Central memory CD4-positive, alpha-beta T cell (primary cell): ENCODE measurements around the gene JAKMIP2.

Experiments used
- DNase-seq: peaks from one replicate; pipeline ENCODE4 v3.0.0; 2022

The JAKMIP2 gene

GRCh38 chr5:147693233-147693632, 89.3 kb downstream of the JAKMIP2 start:
- no peak for DNase-seq

GRCh38 chr5:147691130-147691529, 91.4 kb downstream of the JAKMIP2 start:
- DNase-seq = no peak

- DNase-seq = no peak
These were observed 91.9 kb downstream of the JAKMIP2 start for GRCh38 chr5:147690595-147690994.

GRCh38 chr5:147689426-147689825, 93.1 kb downstream of the JAKMIP2 start:
- DNase-seq = no peak

DNA sequence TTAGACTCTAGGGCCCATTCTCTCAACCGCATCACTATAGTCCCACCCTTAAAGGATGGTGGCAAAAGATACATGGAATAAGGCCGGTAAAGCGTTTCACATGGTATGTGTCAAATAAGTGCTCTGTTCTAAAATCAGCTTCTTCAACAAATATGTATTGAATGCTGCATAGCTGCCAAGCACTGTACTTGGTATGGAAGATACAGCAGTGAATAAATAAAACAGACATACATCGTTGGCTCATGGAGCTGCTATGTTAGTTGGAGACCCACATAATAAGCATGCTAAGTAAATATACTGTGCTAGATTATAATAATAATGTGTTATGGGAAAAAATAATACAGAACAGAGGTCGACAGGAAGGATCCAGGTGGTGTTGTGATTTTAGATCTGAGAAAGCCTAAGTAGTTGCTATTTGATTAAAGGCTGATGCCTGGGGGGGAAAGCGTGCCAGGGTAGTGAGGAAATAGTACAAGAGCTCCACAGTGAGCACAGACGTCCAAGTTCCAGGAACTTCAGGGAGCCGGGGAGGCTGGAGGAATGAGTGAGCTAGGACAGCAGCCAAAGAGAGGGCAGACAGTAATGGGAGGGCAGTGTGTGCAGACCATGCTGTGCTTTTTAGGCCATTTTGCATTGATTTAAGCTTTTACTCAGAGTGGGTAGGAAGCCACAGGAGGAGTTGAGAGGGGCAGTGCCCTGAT, 93.7 kb downstream of the JAKMIP2 start:
- DNase-seq = no peak

DNA sequence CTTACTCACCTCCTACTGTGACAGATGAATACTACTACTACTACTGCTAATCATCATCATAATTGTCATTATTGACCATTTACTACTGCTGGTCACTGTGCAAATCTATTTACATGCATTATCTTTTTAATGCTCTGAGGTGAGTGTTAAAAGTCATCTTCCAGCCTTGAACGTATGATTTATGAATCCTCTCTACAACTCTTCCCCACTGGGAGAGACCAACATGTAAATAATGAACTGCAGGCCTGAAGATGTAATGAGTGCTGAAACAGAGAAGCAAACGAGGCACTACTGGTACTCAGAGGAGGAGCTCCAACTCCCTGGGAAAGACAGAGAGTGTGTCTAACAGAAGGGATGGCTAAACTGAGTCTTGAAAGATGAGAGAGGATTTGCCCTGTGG, 95.4 kb downstream of the JAKMIP2 start:
- no peak for DNase-seq

DNA sequence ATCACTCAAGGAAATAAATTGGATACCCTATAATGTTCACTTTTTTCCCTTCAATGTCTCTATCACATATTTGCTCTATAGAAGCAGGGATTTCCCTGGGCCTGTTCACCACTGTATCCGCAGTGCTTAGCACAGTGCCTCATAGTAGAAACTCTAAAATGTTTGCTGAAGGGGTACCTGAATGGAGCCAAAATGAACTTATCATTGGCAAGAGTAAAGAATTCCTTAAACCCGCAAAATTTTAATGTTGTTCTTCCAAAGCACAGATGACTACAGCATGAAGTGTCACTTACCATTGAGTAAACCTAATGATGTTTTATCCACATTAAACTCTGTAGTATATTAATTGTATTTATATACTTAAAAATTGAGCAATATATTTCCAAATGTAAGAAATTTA, 96.1 kb downstream of the JAKMIP2 start:
- DNase-seq = no peak

GRCh38 chr5:147685993-147686392, 96.5 kb downstream of the JAKMIP2 start:
- no peak for DNase-seq

DNA sequence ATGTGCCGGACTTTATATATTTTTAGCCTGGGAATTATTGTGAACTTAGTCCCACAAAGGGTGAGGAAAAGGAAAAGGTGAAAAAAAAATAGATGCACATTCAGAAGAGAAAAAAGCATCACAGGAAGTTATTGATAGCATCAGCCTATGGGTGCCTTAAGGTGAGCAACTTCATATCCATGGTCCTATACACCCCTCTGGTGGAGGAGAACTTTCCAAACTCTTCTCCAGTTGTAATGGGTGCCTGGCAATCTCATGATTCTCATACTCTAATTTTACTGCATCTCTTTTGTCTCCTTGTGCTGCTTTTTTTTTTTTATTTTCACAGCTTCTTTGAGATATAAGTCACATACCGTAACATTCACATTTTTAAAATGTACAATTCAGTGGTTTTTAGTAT, 107.4 kb downstream of the JAKMIP2 start:
- DNase-seq = no peak

GRCh38 chr5:147674411-147674810, 108.1 kb downstream of the JAKMIP2 start:
- DNase-seq = no peak

- DNase-seq = no peak
These were observed 108.7 kb downstream of the JAKMIP2 start for GRCh38 chr5:147673791-147674190.

DNA sequence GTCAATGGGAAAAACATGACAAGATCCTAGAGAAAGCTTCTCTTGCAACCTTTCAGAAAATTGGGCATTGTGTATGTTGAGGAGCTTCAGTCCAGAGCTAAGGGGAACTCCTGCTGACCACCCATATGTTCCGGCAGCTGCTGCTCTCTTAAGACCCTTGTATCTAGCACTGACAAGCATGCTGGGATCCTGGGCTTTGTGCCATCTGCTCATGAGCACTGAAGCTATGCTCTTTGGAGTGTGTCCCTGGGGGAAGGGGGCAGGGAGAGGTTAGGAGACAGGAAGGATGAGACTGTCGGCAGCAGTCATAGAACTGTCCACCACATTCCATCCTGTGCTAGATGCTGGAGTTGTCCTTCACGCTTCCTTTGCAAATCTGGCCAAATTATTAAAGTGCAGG, 109.3 kb downstream of the JAKMIP2 start:
- DNase-seq = no peak

- DNase-seq = no peak
These were observed 111.2 kb downstream of the JAKMIP2 start for GRCh38 chr5:147671365-147671764.

DNA sequence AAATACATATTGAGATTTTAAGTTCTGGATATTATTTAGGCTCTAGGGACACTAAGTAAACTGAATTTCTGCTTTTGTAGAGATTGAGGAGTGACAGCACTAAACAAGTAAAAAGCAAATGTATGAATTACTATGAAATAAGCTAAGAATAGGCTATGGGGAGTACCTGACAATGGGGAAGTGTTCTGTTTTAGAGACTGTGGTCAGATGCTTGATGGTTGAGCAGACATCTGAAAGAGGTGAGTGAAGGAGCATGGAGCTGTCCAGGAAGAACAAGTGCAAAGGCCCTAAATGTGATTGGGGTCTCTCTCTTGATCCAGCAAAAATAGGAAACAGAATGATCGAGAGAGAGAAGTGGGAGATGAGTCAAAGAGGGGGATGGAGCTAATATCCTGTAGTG, 111.7 kb downstream of the JAKMIP2 start:
- no peak for DNase-seq

- no peak for DNase-seq
These were observed 113.2 kb downstream of the JAKMIP2 start for GRCh38 chr5:147669169-147669869.

DNA sequence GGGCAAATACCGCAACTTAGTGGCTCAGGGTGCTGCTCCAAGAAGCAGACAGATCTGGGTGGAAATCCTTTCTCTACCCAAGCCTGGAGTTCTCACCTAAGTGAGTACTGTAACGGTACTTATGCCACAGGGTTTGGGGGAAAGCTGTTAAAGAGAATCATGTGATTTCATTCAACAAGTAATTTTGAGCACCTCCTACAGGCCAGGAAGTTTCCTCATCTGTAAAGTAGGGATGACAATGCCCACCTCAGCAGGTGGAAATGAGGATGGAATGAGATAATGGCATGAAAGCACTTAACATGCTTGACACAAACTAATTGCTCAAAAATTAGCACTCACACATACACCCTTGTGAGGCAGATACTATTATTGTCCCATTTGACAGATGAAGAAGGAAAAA, 114.1 kb downstream of the JAKMIP2 start:
- no peak for DNase-seq

DNA sequence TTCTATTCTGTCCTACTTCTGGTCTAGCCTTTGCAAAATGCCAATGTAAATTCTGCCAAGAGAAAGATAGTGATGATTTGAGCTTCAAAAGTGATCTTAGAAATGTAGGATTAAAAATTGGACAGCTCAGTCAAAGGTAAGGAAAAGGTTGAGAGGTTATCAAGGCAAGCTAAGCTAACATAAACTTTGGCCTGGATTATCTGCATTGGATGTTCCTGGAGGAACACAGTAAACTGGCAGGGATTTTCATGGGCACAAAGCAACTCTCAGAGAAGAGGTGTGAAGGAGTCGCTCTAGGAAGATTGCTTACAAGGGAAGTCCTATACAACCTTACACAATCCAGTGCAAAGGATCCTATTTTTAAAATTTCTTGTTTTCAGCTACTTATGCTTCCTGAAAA, 115.2 kb downstream of the JAKMIP2 start:
- no peak for DNase-seq

DNA sequence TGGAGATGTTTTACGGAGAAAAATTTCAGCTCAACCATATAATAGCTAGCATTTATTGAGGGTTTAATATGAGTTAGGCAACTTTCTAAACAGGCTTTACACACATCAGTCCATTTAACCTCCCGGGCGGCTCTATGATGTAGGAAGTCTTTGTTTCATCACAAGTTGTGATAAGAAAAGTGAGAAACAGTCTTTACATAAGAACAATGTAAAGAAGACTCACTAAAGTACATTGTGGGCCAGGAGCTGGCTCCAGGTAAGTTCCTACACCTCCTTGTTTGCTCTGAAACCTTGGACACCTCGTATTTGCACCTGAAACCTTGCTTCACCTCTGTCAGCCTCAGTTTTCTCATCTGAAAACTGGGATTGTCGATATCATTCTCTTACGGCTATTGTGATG, 116.1 kb downstream of the JAKMIP2 start:
- no peak for DNase-seq

- DNase-seq = no peak
These were observed 121.0 kb downstream of the JAKMIP2 start for GRCh38 chr5:147661541-147661940.

- no peak for DNase-seq
These were observed 123.2 kb downstream of the JAKMIP2 start for GRCh38 chr5:147659166-147659929.

GRCh38 chr5:147658293-147658932, 124.1 kb downstream of the JAKMIP2 start:
- DNase-seq = no peak

DNA sequence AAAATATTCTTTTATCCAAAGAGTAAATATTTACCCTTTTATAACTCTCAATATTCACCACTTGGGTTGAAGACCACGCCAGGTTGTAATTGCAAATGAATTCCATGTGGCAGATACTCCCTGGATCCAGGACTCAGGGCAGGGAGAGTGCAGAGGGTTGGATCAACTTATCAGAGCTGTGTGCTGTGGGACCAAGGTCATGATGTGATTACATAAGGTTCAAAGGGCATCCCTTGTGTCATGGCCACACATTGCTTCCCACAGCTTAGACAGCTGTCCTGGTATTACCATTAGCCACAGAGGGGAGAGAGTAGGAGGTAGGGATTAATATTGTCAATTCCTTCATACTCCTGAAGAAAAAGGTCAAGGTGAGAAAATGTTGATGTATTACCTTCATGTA, 133.9 kb downstream of the JAKMIP2 start:
- no peak for DNase-seq

DNA sequence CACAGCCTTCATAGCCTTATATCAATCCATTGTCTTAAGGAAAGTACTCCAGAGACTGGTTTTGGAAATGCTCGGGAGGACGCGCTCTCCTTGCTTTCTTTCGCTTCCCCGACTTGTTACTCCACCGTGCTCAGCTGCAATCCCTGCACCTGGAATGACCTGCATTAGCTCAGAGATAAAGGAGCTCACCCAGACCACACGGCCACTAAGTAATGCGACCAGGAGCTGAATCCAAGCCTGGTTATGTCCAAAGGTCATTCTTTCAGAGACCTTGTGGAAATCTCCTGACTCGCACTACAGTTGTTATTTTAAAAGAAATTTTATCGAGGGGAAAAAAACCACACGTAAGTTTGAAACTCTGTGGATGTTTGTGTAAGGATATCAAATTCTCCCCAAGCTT, 137.3 kb downstream of the JAKMIP2 start:
- no peak for DNase-seq
